NCI-H2227 (cell line): Measurements from ENCODE around the gene E2F6.

ENCODE experiments used
- DNase-seq: peaks from one replicate; lab custom pipeline; 2025; ENCODE audit not compliant: unreplicated experiment; lab: John Stamatoyannopoulos, UW

Gene E2F6

DNA sequence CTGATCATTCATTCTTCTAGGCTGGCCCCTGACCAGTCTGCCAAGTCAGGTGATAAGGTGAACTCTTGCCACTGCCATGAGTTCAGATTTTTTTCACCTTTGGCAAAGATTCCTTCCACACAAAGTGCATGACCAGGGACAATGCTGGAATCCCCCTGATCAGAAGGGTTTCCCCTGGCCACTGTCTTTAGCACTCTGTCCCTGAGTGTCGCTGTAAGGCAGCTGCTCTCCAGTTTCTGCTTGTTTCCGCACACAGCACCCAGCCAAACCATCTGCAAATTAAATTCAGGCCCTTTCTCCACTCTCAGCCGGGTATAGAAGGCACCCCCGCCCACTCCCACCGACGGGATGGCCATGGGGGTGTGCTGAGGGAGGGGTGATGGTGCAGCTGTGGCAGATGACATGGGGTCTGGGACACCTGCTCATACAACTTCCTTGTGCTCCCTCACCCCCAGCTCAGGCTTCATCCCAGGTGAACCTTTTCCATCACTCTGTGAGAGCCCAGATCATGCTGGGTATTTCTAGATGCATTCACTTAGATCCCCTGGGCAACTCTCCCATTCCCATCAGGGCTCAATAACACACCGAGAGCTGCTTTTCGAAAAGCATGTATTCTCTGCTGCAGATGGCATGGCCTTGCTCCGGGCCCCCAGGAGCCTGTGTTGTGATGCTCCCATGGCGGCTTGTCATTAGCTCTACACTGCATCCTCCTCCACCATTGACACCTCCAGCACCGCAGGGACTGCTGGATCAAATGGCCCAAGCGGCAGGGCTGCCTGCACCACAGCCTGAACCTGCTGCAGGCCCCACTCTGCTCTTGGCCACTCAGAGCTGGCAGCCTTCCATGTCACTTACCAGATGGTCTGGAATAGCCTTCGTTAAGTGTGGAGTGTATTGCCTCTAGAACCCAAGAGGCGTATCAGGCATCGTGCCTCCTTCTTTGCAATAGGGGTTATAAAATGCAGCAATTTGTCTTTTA lies 69.2 kb downstream of the E2F6 start:
- no peak for DNase-seq

DNA sequence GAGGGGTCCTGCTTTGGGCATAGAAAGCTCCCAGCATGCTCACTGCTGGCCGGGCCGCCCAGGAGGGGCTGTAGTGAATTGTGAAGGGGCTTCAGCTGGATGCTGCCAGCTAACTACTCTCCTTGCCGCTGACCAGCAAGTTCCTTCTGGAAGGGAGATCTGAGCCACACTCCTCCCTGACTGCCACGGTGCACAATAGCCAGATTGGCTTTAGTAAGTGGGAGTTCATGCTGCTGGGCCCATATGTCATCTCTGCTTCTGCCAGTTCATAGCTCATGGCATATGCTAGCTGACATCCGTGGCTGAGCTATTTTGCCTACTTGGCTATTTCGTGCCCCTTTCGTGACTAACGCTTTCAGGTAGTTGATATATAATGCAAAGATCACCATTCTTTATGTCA lies 69.9 kb downstream of the E2F6 start:
- no peak for DNase-seq

DNA sequence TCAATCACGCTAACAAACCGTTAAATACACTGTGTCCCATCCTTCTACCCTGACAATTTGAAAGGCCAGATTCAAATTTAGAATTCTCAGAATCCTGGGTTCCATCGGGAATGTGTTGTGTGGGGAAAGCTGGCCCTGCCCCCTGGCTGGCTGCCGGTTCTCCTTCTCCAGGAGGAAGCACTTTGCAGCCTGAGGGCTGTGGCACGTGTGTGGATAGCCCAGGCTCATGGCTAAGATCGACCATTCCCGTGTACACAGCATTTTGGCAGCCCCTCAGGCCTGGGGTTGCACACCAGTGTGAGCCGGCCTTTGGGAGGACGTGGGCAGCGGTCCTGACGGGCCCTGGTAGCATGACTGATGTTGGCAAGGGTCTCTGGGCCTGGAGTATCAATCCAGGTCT lies 70.6 kb downstream of the E2F6 start:
- no peak for DNase-seq
